B cell (primary cell): ENCODE results near the gene SOX15. TPM values are rescaled to one million over a fixed set of nuclear protein-coding genes. Genes with fewer than 3 reads are reported as not detected.
A peak's percentile ranks its signal among the peaks of the same experiment; 100 is the strongest.
"Not testable (repeated sequence)": the region's sequence is repeated elsewhere in the genome, so short reads cannot be mapped to it uniquely, and the experiment has no call there.

Source experiments
- ATAC-seq: fragments of 200-7000 bp; cut with Tn5 transposase; one replicate; pipeline ENCODE4 v1.10.0; 2021; ENCODE audit warnings: low read depth, mild to moderate bottlenecking, moderate number of reproducible peaks, moderate library complexity
- CTCF ChIA-PET: fragments of 350-600 bp; sonication (Branson Sonifier 250); formaldehyde crosslinking; loops from one replicate; lab custom pipeline; 2021; ENCODE audit warnings: antibody characterized with exemption, inconsistent platforms; lab: Charles Lee
- POLR2A ChIA-PET: fragments of 350-600 bp; sonication (Branson Sonifier 250); formaldehyde crosslinking; loops from one replicate; lab custom pipeline; 2021; ENCODE audit warnings: antibody characterized with exemption; lab: Charles Lee
- DNase-seq: peaks from one replicate; pipeline ENCODE4 v3.0.0; 2013
- H2AFZ ChIP-seq: 2 replicates; pipeline ENCODE4 v1.6.1; 2012; ENCODE audit warnings: mild to moderate bottlenecking, low read depth, low read length; ENCODE audit not compliant: insufficient read depth, poor library complexity, severe bottlenecking
- H3K27ac ChIP-seq, 2 donors: 1 replicate in 1 of 2; 2 replicates in 1 of 2; pipeline ENCODE4 v1.5.1; 2012 to 2013; ENCODE audit warnings: low read length in 2 of 2, mild to moderate bottlenecking in 2 of 2, moderate library complexity in 1 of 2
- H3K27me3 ChIP-seq, 4 experiments: fragments of 200-600 bp in 1 of 4; sonication (generic) in 1 of 4; replicated peaks in 1 of 4; 1 replicate in 2 of 4; 2 replicates in 2 of 4; pipeline versions ENCODE4 v1.6.1 to v1.7.0; 2013 to 2016; ENCODE audit warnings: low read length in 3 of 4, mild to moderate bottlenecking in 2 of 4, mixed read lengths in 1 of 4, moderate library complexity in 1 of 4; ENCODE audit not compliant: insufficient read depth in 4 of 4, control insufficient read depth in 3 of 4; ENCODE audit errors: control extremely low read depth in 1 of 4
- H3K36me3 ChIP-seq, 2 experiments: replicated peaks in 1 of 2; 1 replicate in 1 of 2; 2 replicates in 1 of 2; pipeline versions ENCODE4 v1.6.1 to v1.7.1; 2013; ENCODE audit warnings: low read length in 1 of 2; ENCODE audit not compliant: insufficient read depth in 2 of 2, control insufficient read depth in 1 of 2; ENCODE audit errors: control extremely low read depth in 1 of 2, extremely low read depth in 1 of 2
- H3K4me1 ChIP-seq, 2 donors: fragments of 200-600 bp in 1 of 2; sonication (generic) in 1 of 2; 1 replicate in 1 of 2; 2 replicates in 1 of 2; pipeline versions ENCODE4 v1.5.1 to v1.6.1; 2013 to 2017; ENCODE audit warnings: low read length in 2 of 2; ENCODE audit not compliant: control insufficient read depth in 2 of 2, insufficient read depth in 2 of 2
- H3K4me2 ChIP-seq: replicated peaks from 2 replicates; pipeline ENCODE3; 2012; ENCODE audit warnings: mild to moderate bottlenecking, low read depth, low read length; ENCODE audit not compliant: poor library complexity, severe bottlenecking
- H3K4me3 ChIP-seq, 5 experiments: fragments of 200-600 bp in 1 of 5; sonication (generic) in 1 of 5; 1 replicate in 3 of 5; 2 replicates in 2 of 5; pipeline versions ENCODE4 v1.5.1 to v1.7.0; 2011 to 2016; ENCODE audit warnings: low read length in 4 of 5, mild to moderate bottlenecking in 4 of 5, low read depth in 2 of 5, control low read depth in 1 of 5, moderate library complexity in 1 of 5; ENCODE audit not compliant: insufficient read depth in 1 of 5; ENCODE audit errors: control extremely low read depth in 1 of 5, extremely low read depth in 1 of 5
- H3K79me2 ChIP-seq: fragments of 200-600 bp; sonication (generic); one replicate; pipeline ENCODE4 v1.6.0; 2016; ENCODE audit warnings: low read length; ENCODE audit not compliant: control insufficient read depth, insufficient read depth
- H3K9ac ChIP-seq: fragments of 200-600 bp; sonication (generic); 2 replicates; pipeline ENCODE4 v1.6.1; 2017; ENCODE audit warnings: mild to moderate bottlenecking, low read length, moderate library complexity
- H3K9me3 ChIP-seq, 3 donors: one replicate each; pipeline versions ENCODE4 v1.6.1 to v1.7.1; 2013; ENCODE audit warnings: low read length in 2 of 3; ENCODE audit not compliant: control insufficient read depth in 2 of 3, insufficient read depth in 1 of 3; ENCODE audit errors: control extremely low read depth in 1 of 3
- H4K20me1 ChIP-seq: 2 replicates; pipeline ENCODE4 v1.6.0; 2012; ENCODE audit warnings: mild to moderate bottlenecking, low read length; ENCODE audit not compliant: insufficient read depth, control insufficient read depth, poor library complexity, severe bottlenecking
- H3K27ac Mint-ChIP-seq: one replicate; pipeline ENCODE4 v1.8.0; 2021; ENCODE audit warnings: mixed read lengths
- H3K27me3 Mint-ChIP-seq: one replicate; pipeline ENCODE4 v1.8.0; 2021; ENCODE audit warnings: mixed read lengths
- H3K4me1 Mint-ChIP-seq: one replicate; pipeline ENCODE4 v1.8.0; 2021; ENCODE audit warnings: mixed read lengths
- H3K4me3 Mint-ChIP-seq: one replicate; pipeline ENCODE4 v1.8.0; 2021; ENCODE audit warnings: mixed read lengths
- H3K9me3 Mint-ChIP-seq: one replicate; pipeline ENCODE4 v1.8.0; 2022; ENCODE audit warnings: mixed read lengths; ENCODE audit not compliant: insufficient read depth
- EZH2 ChIP-seq: IDR thresholded peaks from 2 replicates; pipeline ENCODE4 v1.6.1; 2012; ENCODE audit warnings: borderline replicate concordance, low read depth, mild to moderate bottlenecking, moderate library complexity, low read length; ENCODE audit not compliant: insufficient read depth, poor library complexity, severe bottlenecking
- WGBS: methylation state at CpG from one replicate; pipeline ENCODE4 v1.1.5; 2013; ENCODE audit warnings: missing lambda C conversion rate; ENCODE audit not compliant: insufficient coverage; 5-methylcytosine and 5-hydroxymethylcytosine counted together
- intact Hi-C: fragments of 100-400 bp; cut with micrococcal nuclease; formaldehyde crosslinking; loops from one replicate; pipeline ENCODE4 v1.10.0; 2022
- polyA plus RNA-seq: library from polyadenylated mRNA; depleted of rRNA; stranded (reverse); fragments of >200 nt; gene quantifications from 2 replicates; pipeline ENCODE4 v1.2.3, GENCODE V29; 2012
- total RNA-seq, 2 donors: library from RNA; stranded (reverse); fragments of 120-200 nt in 1 of 2; gene quantifications; 1 replicate in 1 of 2; 2 replicates in 1 of 2; pipeline versions ENCODE4 v1.2.3 to v1.2.4, GENCODE V29; 2013 to 2022
- TF ChIP-seq, protein P1 (sequence below): fragments of 200-600 bp; IDR thresholded peaks from one replicate; pipeline ENCODE4 v1.8.0; 2022; ENCODE audit warnings: antibody characterized with exemption, mild to moderate bottlenecking

The SOX15 gene
- total and polyA plus RNA-seq, 2 donors (not counting 1 experiment from before 2014, with no cell fraction given) = 0.18 to 0.96 TPM

DNA sequence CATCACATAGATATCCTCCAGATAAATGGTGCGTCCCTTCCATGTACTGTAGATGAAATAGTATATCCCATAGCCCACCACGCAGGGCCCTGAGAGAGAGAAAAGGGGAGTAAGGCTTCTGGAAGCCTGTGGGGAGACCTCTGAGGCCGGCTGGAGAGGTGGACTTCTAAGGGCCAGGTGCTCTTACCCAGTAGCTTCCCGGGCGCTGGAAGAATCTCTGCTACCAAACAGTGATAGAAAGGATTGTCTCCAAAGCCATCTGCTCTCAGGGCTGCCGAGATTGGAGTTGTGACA lies 37.0 kb upstream of the SOX15 start:
- Histone ChIP-seq H2AFZ (peak overlapping the region; percentile 89), H3K9ac (peak overlapping the region; percentile 96), H3K4me3 (peak overlapping the region; percentile 55 to 97 (median 89)), H3K4me1 (peaks cover 6 to 14% of the 10 kb centered on the region in 2 donors), H3K79me2 (peaks cover 11% of the 10 kb centered on the region), H4K20me1 (no peaks in the 10 kb centered on the region), H3K9me3 (no peaks in the 10 kb centered on the region), H3K27me3 (no peaks in the 10 kb centered on the region), H3K27ac (peak overlapping the region in 1 of 2 donors; percentile 88), H3K4me2 (peak overlapping the region; percentile 85), H3K36me3 (no peaks in the 10 kb centered on the region)
- CTCF ChIA-PET = interaction anchor here (0.6 to 2.4 kb wide), 5 partner anchors 11 to 673 kb away, joined by 3 to 29 read pairs (median 6); partner anchors contain the start of genes FXR2, TP53 and WRAP53
- ATAC-seq (no peak), DNase-seq (no peak)
- no peak overlapping the region for H3K27ac Mint-ChIP-seq
- WGBS = 21% methylated on average over 3 of the region's 6 CpGs
- H3K9me3 Mint-ChIP-seq = no peaks in the 10 kb centered on the region
- no peaks in the 10 kb centered on the region for H3K27me3 Mint-ChIP-seq
- H3K4me3 Mint-ChIP-seq = peak overlapping the region; percentile 93
- TF ChIP-seq EZH2 = no peak
- TF ChIP-seq, protein P1, sequence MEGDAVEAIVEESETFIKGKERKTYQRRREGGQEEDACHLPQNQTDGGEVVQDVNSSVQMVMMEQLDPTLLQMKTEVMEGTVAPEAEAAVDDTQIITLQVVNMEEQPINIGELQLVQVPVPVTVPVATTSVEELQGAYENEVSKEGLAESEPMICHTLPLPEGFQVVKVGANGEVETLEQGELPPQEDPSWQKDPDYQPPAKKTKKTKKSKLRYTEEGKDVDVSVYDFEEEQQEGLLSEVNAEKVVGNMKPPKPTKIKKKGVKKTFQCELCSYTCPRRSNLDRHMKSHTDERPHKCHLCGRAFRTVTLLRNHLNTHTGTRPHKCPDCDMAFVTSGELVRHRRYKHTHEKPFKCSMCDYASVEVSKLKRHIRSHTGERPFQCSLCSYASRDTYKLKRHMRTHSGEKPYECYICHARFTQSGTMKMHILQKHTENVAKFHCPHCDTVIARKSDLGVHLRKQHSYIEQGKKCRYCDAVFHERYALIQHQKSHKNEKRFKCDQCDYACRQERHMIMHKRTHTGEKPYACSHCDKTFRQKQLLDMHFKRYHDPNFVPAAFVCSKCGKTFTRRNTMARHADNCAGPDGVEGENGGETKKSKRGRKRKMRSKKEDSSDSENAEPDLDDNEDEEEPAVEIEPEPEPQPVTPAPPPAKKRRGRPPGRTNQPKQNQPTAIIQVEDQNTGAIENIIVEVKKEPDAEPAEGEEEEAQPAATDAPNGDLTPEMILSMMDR = no peak
- intact Hi-C loops = loop anchor here (1.0 kb wide), 3 partner anchors 12 to 59 kb away; partner anchors contain the start of gene ATP1B2
- H3K4me1 Mint-ChIP-seq = peaks cover 17% of the 10 kb centered on the region
- POLR2A ChIA-PET = interaction anchor here (0.6 to 2.0 kb wide), 7 partner anchors 12 to 375 kb away, joined by 3 to 18 read pairs (median 3); partner anchors contain the start of genes CTDNEP1, ELP5, FXR2 and TP53

DNA sequence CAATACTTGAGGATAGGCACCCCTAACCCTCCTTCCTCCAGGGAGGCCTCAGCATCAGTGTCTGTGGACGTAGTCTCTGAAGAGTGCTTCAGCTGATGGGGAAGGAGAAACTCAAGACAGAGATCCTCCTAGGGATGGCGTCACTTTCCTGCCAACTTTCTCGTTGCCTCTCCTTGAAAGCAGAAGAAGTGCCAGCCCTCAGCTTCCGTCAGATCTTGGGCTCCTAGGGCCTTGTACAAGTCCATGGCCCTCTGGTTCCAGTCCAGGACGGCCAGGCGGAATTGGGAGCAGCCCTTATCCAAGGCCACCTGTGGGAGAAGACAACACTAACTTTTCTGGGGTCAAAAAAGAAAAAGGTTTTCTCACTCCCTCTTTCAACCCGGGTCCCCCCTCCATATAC lies 36.4 kb upstream of the SOX15 start:
- WGBS = 99% methylated on average over 5 of the region's 7 CpGs
- Histone ChIP-seq H3K4me3 (no peak overlapping the region), H4K20me1 (no peaks in the 10 kb centered on the region), H3K36me3 (no peaks in the 10 kb centered on the region), H3K79me2 (peaks cover 11% of the 10 kb centered on the region), H3K27me3 (no peaks in the 10 kb centered on the region), H2AFZ (no peak overlapping the region), H3K4me1 (peaks cover 6 to 14% of the 10 kb centered on the region in 2 donors), H3K9me3 (no peaks in the 10 kb centered on the region), H3K4me2 (peak overlapping the region; percentile 85), H3K9ac (no peak overlapping the region), H3K27ac (no peak overlapping the region)
- Mint-ChIP-seq H3K4me3 (peak overlapping the region; percentile 93), H3K4me1 (peaks cover 17% of the 10 kb centered on the region), H3K9me3 (no peaks in the 10 kb centered on the region), H3K27ac (peak overlapping the region; percentile 32), H3K27me3 (no peaks in the 10 kb centered on the region)
- DNase-seq (no peak), ATAC-seq (no peak)
- TF ChIP-seq, protein P1 = no peak
- no peak for TF ChIP-seq EZH2
- intact Hi-C loops = no loop called here
- ChIA-PET POLR2A (interaction anchor here (1.1 kb wide), 1 partner anchor 58 kb away, joined by 3 read pairs; no protein-coding TSS in a partner anchor), CTCF (interaction anchor here (1.9 to 2.4 kb wide), 2 partner anchors 11 to 61 kb away, joined by 11 to 29 read pairs; partner anchors contain the start of genes FXR2, TP53 and WRAP53)

DNA sequence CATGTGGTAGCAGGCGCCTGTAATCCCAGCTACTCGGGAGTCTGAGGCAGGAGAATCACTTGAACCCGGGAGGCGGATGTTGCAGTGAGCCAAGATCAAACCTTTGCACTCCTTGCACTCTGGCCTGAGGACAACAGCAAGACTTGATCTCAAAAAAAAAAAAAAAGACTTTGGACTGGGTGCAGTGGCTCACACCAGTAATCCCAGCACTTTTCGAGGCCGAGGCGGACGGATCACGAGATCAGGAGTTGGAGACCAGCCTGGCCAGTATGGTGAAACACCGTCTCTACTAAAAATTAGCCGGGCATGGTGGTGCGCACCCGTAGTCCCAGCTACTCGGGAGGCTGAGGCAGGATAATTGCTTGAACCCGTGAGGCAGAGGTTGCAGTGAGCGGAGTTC lies 35.9 kb upstream of the SOX15 start:
- H3K27ac Mint-ChIP-seq, POLR2A ChIA-PET: not testable (repeated sequence)
- WGBS = 98% methylated on average over 14 of the region's 16 CpGs

More for the DNA sequence above, 35.9 kb upstream of the SOX15 start:
- H3K27ac ChIP-seq, DNase-seq, H3K36me3 ChIP-seq, ATAC-seq, H3K9me3 ChIP-seq, H4K20me1 ChIP-seq, H3K4me3 ChIP-seq, intact Hi-C loops, CTCF ChIA-PET, H3K27me3 Mint-ChIP-seq, H3K4me3 Mint-ChIP-seq, H3K9ac ChIP-seq, H2AFZ ChIP-seq, H3K4me2 ChIP-seq, H3K9me3 Mint-ChIP-seq, H3K27me3 ChIP-seq: not testable (repeated sequence)
- H3K79me2 ChIP-seq = peaks cover 11% of the 10 kb centered on the region
- H3K4me1 Mint-ChIP-seq = peaks cover 17% of the 10 kb centered on the region
- H3K4me1 ChIP-seq = peaks cover 6 to 14% of the 10 kb centered on the region in 2 donors
